GM18502 (cell line): ENCODE data around the gene FOXE3.

Experiments
- ATAC-seq: cut with Tn5 transposase; IDR thresholded peaks from one replicate; pipeline ENCODE4 v1.9.1; 2021; ENCODE audit warnings: mild to moderate bottlenecking; ENCODE audit not compliant: unreplicated experiment, poor library complexity

The FOXE3 gene

DNA sequence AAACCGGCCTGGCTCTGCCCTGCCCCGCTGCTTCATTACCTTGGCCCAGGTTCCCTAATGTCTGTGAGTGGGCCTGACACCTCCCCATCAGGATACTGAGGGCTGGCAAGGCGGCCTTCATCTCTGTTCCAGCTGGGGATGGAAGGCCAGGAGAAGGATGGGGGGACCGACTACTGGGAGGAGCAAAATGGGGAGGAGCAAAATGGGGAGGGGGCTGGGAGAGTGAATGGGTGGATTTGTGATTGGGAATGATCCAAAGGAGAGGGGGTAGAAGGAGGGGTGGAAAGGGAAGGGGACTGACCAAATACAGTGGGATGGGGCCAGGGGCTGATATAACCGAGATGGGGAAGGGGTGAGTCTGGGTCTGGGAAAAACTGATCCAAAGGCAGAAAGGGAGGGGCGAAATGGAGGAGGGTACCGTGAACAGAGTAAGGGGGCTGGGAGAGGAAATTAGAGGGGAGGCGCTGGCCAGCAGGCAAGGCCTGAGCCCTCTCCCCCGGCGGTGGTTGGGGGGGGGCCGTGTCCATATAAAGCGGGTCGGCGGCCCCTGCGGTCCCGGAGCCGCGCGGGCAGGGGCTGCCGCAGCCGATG is at the start of gene FOXE3:
Gene FOXE3 (plus strand): TSS at position 558 of the 591 bp plus-strand sequence. CDS start 31 bp downstream, at position 589.
- no peak for ATAC-seq

- ATAC-seq = no peak
Measured at GRCh38 chr1:47367651-47368050, 48.4 kb upstream of the FOXE3 start.

GRCh38 chr1:47371016-47371517 is 45.0 kb upstream of the FOXE3 start:
- ATAC-seq = no peak

GRCh38 chr1:47374501-47374900 is 41.6 kb upstream of the FOXE3 start:
- ATAC-seq = no peak

DNA sequence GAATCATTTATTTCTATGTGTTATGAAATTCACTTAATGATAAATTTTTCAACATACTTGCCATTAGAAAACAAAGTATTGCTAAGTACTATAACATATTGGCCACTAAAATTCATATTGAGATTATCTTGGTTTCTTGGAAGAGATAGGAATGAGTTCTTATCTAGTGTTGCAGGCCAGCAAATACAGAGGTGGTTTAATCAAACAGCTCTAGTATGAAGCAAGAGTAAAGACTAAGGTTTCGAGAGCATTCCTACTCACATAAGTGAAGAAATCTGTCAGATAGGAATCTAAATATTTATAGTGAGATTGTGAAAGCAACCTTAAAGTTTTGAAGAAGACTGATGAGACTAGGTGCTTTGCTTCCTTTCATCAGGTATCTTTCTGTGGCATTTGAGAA is 37.9 kb upstream of the FOXE3 start:
- no peak for ATAC-seq

DNA sequence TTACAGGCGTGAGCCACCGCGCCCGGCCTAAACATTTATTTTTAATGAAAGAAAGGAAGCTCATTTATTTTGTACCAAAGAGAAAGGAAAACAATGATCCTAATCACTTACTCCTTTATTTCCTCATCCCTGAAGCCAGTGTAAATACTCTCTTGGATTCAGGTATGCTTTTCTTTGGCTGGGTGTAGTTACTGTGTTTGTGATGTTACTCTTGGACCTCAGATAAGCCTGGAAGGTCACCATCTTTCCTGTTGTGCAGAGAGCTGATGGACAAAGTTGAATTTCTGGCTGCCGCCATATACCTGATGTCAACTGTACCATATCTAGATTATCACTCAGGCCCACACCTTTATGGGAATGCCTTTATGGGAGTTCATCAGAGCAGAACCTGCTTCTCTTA is 35.4 kb upstream of the FOXE3 start:
- no peak for ATAC-seq

DNA sequence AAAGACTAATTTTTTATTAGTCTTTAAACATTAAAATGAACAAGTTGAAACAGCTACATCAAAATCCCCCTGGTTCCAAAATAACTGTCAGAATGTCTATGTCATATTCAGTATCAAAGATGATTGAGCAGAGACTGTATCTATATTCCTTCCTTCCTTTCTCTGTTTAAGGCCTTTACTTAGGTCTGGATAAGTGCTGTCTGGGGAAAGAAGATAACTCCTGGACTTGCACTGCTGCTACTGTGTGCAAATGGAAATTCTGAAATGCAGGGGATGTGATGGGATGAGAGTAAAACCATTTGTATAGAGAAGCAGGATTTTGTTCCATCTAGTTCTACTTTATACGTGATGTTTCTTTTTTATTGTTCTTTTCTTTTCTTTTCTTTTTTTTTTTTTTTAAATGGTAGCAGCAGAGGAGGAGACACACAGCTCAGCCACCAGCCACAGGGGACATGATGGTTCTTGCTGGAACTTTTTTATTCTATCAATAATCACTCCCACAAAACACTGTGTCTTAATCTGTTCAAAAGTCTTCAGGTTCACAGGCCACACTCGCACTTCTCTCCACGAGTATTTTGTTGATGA is 33.6 kb upstream of the FOXE3 start:
- no peak for ATAC-seq

- ATAC-seq = no peak
Measured at GRCh38 chr1:47384083-47384482, 32.0 kb upstream of the FOXE3 start.

GRCh38 chr1:47385020-47385419 is 31.1 kb upstream of the FOXE3 start:
- no peak for ATAC-seq

DNA sequence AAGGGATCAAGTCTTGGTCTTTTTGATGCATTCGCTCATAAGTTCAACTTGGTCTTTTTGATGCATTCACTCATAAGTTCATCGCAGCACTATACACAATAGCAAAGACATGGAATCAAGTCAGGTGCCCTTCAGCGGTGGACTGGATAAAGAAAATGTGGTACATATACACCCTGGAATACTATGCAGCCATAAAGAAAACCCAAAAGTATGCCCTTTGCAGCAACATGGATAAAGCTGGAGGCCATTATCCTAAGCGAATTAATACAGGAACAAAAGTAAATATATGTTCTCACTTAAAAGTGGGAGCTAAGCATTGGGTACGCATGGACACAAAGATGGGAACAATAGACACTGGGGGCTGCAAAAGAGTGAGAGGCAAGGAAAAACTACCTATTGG is 29.8 kb upstream of the FOXE3 start:
- ATAC-seq = no peak

- ATAC-seq = peak; percentile 25
Measured at GRCh38 chr1:47388030-47388890, 27.8 kb upstream of the FOXE3 start.

DNA sequence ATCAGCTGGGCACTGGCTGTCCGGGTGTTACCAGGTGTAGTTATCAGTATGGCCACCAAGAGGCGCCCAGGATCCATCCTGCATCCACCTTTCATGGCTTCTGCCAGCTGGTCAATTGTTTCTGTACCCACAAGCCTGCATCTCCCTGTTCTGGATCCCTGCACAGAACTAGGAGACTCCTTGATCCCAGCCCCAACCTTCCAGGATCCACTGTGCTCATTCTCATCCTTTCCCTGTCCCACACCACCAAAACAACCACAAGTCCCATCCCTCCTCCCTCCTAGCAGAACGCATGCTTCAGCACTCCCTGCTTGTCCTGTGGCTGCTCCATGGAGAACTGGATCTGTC is 27.2 kb upstream of the FOXE3 start:
- ATAC-seq = peak; percentile 77

DNA sequence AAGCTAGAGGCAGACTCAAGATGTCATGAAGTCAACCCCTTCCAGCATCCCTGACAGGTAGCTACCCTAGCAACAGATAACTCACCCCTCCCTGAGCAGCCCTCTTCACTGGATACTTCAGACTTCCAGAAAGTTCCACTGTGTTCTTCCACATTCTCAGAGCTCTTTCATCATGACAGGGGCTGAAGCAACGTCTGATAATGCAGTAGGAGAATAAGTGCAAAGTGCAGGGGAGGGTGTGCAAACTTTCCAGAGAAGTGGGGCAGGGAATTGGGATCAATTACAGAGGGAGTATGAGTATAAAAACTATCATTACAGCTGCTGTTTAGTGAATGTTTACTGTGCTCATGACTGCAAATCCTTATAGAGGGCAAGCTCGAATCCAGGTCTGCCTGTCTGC is 26.4 kb upstream of the FOXE3 start:
- ATAC-seq = no peak

- no peak for ATAC-seq
Measured at GRCh38 chr1:47390843-47391242, 25.2 kb upstream of the FOXE3 start.

DNA sequence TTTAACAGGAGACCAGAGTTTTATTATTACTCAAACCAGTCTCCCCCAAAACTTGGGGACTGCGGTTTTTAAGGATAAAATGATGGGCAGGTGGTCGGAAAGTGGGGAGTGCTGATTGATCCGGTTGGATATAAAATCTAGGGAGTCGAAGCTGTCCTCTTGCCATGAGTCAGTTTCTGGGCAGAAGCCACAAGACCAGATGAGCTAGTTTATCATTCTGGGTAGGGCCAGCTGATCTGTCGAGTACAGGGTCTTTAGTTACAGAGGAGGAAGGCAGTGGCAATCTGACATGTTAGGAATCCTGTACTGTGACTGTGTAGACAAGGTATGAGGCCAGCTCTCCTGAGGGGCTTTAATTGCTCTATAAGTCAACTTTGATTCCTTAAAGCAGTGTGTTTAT is 22.9 kb upstream of the FOXE3 start:
- no peak for ATAC-seq

GRCh38 chr1:47395433-47395832 is 20.7 kb upstream of the FOXE3 start:
- no peak for ATAC-seq

GRCh38 chr1:47396671-47397196 is 19.4 kb upstream of the FOXE3 start:
- no peak for ATAC-seq

- no peak for ATAC-seq
Measured at GRCh38 chr1:47399138-47399845, 16.8 kb upstream of the FOXE3 start.

DNA sequence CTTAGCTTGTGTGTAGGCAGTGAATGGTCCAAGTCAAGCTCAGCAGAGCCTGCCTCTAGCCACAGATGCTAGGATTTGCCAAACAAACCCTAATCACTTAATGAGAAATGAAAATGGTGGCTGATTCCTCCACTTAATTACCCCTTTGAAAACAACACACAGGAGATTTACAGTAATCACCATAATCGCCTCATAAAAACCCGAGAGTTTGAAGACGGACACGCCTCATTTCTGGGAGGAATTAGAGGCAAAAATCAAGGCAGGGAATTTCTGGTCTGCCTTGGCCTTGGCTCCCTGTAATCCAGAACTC is 16.3 kb upstream of the FOXE3 start:
- no peak for ATAC-seq

DNA sequence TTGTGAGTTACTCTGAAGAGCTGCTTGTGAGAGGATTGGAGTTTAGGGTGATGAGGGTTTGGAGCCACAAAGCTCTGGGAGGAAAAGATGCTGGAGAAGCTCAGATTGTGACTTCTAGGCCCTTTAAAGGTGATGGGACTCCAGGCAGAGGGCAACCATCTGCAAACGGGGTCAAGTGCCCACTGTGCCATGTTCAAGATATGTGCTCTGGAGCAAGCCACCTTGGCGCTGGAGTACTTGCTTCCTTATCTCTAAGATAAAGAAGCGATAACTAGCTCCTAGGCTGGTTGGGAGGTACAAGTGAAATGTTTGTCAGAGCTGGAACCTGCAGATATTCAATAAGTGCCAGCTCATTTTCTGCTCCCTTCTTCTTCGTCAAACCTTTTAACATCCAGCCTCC is 14.3 kb upstream of the FOXE3 start:
- no peak for ATAC-seq

- no peak for ATAC-seq
Measured at GRCh38 chr1:47402591-47402990, 13.5 kb upstream of the FOXE3 start.
